Urothelium cell line (cell line): ENCODE data around the gene SPR.

Experiments
- DNase-seq: peaks from one replicate; pipeline ENCODE4 v3.0.0; 2011; ENCODE audit warnings: low spot score, mixed read lengths
- FAIRE-seq: peaks from 2 replicates; lab custom pipeline; 2011; peaks lifted over from hg19 to GRCh38; lab: Jason Lieb, UNC

SPR gene

DNA sequence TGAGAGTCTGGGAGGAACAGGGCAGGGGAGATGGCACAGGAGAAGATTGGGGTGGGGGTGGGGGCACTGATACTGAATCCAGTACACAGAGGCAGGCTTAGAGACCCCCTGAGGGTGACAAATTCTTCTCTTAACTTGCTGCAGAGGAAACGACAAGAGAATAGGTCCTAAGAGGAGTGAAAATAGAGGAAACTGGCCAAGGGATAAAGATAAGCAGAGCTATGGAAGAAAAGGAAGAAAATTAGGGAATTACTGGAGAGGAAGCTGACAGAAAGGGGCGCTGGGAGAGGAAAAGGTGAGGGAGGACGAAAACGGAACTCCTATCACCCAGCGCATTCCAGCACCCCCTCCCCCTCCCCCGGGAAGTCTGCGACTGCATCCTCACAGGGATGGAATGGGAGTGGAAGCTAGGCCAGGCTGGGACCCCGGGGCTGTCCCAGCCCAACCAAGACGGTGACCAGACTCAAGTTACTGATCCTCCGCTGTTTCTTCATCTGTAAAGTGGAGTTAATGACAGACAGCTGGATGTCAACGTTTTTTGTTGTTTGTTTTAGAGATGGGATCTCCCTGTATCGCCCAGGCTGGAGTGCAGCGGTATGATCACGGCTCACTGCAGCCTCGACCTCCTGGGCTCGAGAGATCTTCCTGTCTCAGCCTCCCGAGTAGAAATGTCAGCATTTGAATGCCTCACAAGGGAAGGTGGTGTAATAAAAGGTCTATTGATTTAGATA, 27.5 kb downstream of the SPR start:
- FAIRE-seq: no peak
- no peak for DNase-seq

DNA sequence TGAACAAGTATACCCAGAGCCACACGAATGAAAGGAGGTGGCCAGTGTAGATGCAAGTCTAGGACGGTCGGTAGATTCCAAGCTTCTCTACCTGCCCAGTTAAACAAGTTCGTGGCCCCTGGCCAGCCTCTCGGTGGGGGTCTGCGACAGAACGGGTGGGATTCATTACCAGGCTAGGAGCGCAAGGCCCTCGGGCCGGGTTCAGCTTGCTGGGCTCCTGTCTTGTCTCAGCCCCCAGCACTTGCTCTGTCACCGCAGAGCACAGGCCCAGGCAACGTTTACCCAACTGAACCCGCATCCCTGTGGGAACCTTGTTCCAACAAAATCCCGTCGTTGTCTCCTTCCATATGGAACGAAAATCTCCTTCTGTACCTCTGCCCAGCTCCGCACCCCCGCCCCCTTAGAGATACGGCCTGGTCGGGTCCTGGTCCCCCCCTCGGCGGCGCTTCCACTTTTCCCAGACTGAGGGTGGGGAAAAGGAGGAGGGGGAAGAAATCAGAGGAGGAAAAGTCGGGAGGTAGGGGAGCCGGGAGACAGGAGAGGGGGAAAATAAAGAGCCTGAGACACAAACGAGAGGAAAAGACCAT, 28.2 kb downstream of the SPR start:
- DNase-seq (no peak), FAIRE-seq (no peak)

DNA sequence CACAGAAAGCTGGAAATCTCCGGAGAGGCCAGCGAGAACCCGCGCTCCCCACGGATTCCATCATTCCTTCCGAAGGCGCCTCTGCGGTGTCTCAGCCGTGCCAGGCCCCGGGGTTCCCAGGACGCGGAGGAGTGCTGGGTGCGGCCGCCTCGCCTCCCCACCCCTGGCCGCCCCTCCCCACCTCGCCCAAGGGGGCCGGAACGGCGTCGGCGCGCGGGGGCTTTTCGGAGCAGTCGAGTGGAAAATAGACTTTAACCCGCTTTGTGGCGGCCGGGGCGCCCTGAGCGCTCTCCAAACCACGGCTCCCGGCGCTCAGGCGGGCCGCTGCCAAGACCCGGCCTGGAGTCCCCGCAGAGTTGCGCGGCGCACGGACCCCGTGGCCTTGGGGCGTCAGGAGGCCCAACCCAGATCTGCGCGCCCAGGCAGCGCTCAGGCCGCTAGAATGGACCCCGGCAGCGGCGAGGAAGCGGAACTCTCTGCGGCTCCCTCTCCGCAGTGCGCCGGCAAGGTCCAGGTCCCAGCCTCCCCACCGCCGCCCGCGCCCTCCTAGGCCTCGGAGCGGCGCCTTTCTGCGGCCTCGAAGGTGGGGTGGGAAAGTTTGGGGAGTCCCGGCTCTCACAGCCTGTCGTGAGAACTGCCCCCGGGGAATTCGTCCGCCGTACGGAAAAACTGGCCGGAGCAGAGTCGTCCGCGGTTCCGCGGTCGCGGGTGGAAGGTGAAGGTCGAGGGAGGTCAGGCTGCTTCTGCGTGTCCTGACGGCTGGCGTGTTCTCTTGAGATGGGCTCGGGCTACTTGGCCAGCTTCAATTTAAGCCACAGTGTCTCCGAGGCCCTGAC, 28.9 kb downstream of the SPR start:
- peak; percentile 9 for FAIRE-seq
- DNase-seq: peak; percentile 75

DNA sequence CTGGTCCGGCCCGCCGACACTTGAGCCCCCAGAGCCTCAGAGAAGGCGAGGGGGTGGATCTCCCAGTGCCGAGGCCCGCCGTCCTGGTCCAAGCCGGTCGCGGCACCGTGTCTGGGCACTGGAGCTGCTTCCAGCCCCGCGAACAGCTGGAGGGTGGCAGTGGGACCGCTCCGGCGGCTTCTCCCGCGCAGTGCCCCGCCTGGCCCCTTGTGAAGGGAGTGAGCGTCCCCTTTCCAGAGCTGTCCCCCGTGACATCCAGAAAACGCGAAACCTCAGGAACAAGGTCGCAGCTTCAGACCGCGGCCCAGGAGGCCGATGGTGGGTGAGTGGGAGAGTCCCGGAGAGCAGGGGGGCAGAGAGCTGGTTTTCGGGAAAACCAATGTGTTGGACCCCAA, 29.5 kb downstream of the SPR start:
- FAIRE-seq (no peak), DNase-seq (no peak)

DNA sequence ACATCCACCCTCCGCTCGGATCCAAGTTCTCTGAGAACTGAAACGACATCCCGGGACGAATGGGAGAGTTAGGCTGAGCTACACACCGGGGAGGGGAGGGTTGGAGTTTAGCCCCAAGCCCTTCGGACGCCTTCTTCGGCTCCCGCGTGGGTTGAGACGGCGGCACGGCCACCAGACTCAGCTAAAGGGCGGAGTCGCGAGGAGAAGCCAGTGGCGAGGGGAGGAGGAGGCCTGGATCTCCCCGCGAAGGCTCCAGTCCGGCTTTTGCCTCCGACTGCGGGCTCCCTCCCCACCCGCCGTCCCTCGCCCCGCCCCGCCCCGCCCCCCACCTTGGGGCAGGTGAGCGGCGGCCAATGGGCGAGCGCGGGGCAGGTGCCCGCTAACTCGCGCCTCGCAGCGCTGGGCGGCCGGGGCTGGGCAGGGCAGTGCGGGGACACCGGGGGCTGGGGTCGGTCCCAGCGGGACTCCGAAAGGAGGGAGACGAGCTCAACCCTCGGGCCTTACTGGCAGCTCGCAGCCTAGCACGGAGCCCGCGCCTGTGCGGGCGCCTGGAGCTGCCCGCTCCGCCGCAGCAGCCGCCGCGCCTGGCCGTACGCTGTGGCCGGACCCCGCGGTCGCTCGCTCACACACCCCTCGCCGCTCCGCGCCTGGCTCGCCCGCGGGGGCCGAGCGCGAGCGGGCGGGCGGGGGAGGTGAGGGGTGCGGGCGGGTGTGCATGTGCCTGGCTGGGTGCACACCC, 30.1 kb downstream of the SPR start, which contains the start of gene EMX1:
Gene EMX1 (plus strand): TSS at position 382 of the 739 bp plus-strand sequence. CDS start 334 bp downstream, at position 716.
- no peak for FAIRE-seq

DNA sequence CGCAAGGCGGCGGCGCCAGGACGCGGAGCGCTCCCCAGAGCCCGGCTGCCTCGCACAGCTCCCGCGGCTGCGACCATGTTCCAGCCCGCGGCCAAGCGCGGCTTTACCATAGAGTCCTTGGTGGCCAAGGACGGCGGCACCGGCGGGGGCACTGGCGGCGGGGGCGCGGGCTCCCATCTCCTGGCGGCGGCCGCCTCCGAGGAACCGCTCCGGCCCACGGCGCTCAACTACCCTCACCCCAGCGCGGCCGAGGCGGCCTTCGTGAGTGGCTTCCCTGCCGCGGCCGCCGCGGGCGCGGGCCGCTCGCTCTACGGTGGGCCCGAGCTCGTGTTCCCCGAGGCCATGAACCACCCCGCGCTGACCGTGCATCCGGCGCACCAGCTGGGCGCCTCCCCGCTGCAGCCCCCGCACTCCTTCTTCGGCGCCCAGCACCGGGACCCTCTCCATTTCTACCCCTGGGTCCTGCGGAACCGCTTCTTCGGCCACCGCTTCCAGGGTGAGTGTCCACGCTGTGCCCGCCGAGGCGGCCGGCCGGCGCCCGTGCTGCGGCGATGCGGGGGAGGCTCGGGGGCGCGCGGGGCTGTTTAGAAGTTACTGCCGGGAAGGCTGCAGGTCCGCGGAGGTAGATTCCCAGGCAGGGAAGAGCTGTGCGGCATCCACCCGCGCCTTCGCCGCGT, 30.8 kb downstream of the SPR start:
- no peak for DNase-seq
- no peak for FAIRE-seq

More for the DNA sequence above, 30.1 kb downstream of the SPR start, which contains the start of gene EMX1:
- peak; percentile 86 for DNase-seq

DNA sequence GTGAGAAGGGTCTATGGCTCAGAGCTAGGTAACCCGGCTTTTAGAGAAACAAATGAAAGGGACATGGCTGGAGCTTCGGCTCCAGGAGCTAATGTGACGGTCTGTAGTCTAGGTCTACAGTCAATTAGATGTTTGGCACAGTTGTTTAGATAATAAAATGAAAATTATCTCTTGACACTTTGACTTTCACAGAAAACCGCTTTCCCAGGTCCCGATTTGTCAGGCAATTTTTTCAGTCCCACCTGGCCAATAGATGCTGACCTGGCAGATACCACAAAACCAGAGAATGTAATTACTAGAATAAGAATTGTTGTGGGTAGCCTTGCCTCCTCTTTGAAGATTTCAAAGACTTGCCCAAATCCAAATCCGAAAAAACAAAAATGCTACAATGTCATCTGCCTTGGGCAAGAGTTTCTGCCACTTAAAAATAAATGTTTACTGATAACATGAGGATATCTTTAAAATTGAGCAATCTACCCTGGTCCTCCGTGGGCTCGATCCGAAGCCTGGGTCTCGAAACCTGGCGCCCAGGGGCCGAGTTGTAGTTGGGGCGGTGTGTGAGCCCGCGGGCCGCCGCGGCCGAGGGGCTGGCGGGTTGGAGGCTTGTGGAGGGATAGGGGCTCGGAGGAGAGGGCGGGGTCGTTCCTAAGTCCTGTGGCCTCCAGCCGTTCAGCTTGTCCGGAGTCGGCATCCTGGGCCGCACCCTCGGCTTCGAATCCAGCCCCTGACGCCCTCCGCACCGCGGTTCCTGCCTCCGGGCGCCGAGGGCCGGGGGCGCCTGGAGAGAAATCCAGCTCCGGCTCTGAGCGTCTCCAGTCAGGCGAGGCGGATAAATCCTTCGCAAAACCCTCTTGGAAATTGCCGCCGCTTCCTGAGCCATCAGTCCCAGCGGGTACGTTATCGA, 32.5 kb downstream of the SPR start:
- FAIRE-seq (no peak), DNase-seq (no peak)

DNA sequence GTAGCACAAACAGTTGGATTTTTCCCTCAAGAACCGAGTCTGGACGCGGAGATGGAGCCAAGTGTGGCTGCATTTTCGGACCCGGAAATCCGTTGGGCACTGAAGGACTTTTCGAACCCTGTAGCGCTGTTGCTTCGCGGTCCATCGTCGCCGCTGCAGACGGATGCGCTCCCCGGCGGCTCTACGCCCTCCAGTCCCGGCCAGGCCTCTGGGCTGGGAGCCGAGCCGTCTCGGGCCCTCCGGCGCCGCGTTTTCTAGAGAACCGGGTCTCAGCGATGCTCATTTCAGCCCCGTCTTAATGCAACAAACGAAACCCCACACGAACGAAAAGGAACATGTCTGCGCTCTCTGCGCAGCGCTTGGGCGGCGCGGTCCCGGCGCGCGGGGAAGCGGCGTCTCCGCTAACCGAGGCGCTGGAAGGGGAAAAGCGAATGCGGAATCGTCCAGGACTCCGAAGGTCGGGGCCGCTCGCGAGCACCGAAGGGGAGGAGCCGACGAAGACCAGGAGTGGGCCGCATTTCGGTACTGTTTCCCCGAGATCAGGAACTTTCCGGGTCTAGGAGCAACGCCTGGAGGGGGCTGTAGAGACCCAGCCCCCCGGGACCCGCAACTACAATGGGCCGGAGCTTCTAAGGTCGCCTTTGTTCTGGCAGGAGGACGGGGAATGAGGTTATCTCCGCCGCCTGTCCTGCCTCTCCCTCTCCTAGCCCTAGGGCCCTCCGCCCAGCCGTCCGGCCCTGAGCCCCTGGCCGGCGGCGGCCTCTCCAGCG, 33.3 kb downstream of the SPR start:
- no peak for FAIRE-seq
- DNase-seq: no peak

DNA sequence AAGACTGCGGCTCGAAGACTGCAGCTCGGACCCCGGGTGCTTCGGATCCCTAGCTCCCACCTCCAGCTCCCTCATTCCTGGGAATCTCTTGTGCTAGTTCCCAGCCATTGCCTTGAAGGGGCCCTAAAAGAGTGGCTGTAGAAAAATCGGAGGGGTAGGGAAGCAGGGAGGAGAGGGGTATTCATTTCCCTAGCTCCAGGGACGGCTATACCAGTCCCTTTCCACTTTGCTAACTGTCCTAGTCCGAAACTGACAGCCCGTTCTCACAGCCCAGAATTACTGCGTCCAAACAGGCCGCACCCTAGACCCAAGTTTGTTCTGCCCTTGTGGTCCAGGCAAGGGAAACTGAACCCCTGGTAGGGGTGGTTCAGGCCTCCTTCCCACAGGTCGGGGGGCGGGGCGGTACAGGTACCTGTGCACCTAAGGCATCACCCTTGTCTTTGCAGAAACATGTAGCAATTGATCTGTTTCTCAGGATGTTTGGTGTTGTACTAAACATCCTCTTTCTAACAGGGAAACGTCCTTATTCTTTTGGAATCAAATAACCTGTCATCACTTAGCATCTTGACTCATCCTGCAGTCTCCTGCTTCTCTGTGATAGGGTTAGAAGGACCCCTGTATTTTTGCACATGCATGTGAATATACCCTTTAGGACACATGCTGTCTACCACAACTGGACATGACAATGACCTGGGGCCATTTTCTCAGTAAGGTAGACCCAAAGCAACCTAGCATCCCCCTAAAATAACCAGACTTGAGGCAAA, 34.1 kb downstream of the SPR start:
- DNase-seq: no peak
- peak; percentile 30 for FAIRE-seq

DNA sequence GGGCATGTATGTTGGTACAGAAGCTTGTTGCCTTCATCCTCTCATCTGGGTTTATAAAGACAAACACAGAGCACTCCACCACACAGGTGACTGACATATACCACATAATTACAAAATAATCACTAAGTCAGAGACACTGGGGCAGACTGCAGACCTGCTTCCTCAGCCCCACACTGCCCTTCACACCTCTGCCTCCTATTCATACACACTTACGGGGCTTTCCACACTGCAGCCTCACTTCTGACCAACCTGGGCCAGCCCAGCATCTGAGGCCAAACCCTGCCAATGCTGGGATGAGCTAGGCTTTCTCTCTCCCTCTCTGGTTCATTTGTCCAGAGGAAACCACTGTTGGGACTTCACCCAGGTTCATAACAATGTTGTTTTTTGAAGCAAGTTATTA, 34.6 kb downstream of the SPR start:
- FAIRE-seq: no peak
- no peak for DNase-seq

DNA sequence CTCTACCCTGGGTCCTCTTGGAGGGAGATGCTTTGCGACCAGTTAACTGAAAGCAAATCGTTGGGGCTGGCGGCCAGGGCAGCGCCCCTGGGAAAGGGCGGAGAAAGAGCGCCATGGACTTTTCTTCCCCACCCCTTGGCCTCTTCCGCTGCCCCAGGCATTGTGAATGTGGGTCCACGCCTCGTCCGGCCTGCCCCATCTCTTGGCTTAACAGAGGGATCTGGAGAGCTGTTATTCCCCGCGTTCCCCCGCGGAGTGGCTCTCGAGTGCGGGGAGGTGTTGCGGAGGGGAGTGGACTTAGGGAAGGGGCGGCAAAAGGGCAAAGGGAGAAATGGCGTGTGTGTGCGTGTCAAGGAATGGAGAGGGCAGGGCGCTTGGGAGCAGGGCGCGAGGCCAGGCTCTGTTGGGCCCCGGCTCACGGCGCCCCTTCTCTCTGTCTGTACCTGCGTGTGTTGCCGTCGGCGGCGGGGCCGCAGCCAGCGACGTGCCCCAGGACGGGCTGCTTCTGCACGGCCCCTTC, 36.7 kb downstream of the SPR start:
- DNase-seq: no peak
- FAIRE-seq: no peak

DNA sequence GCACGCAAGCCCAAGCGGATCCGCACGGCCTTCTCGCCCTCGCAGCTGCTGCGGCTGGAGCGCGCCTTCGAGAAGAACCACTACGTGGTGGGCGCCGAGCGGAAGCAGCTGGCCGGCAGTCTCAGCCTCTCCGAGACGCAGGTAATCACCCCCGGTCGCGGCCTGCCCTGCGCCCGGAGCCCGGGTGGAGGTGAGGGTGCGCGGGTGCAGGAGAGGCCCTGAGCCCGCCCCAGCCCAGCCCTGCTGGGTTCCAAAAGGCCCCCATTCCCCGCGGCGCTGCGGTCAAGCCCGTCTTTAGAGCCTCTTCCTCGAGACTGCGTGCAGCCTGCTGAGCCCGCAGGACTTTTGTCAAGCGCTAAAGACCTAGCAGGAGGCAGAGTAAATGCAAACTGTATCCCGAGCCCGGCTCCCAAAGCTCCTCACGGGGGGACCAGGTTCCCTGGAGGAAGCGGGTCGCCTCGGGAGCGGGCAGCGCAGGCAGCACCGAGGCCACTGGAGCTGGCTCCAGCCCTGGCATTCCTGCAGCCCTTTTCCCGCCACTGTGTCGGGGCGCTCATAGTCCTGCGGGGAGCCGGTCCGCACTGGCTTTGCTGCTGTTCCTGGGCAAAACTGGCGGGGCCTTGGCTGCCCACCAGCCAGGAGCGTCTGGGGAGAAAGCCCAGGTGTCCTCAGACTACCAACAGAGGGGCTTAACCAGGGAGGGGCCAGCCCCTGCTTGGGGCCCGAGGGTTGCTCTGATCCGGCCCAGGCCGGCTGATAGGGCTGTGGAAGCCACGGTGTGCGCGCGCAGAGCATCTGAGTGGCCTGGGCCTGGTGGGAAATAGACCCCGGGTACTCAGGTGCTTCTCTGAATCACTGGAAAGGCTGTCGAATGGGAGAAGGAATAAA, 37.4 kb downstream of the SPR start:
- DNase-seq (no peak), FAIRE-seq (no peak)

DNA sequence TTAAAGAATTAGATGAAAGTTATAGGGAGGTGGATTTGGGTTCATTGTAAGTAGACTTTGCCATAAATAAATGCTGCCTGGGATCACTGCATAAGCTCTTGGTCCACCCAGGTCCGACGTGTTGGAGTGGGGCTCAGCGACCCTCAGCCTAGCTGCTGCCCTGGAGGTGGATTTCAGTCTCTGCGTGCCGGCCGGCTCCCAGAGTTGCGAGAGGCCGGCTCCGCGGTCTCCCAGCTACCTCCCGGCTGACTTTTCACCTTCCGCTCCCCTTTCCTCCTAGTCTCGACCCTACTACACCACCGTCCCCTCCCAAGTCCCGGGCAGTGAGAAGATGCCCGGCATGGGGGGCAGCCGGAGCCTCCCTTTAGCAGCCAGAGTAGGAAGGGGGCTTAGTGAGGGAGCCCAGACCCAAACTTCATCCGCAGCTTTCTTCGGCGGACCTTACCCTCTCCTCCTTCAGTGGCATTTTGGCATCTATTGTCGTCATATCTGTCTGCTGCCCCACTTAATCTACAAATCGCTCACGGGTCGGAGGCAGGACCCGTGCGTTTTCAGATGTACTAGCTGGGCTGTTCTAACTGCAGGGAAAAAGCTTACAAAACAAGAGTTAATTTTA, 38.2 kb downstream of the SPR start:
- DNase-seq (no peak), FAIRE-seq (no peak)

DNA sequence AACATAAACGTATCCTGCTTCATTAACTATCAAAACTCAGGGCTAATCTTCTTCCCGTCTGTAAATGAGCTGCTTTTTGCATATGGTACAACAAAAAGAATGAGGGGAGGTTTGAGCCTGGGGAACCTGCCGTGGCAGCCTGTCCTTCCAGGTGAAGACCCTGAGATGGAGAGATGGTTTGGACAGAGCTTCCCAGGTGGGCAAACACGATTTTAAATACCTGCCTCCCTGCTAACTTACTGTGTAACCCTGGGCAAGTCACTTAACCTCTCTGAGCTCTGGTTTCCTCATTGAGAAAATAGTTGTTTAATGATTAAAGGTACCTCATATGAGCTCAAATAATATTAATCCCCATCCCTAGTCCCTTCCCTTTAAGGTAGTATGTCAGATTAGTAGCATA, 39.2 kb downstream of the SPR start:
- FAIRE-seq: no peak
- no peak for DNase-seq

DNA sequence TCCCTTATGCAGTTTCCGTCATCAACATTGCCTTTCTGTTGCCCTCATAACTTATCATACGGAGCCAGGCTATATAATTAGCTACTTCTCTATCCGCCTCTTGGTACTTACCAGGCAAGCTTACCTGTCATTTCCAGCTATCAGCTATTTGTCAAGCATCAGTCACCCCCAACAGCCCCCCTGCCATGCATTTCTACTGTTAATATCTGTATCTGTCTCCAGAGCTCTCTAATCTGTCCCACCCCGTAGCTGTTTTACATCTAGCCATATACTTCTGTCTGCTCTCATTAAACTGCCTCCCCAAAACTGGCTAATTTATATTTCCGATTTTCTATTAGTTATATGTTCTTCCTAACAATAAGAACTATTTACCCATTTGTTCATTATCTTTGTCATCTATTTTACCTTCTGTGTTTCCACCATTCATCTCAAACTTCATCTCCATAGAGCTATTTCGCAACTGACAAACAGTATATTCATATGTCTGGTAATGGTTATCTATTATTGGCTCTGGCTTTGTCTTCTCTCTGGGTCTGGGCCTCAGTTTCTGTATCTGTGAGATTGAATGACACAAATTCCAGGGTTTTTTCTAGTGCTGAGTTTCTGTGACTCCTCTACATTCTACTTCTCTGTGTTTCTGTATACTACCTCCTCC, 39.7 kb downstream of the SPR start:
- FAIRE-seq: peak; percentile 79
- DNase-seq: no peak
